Tibial artery (tissue), 4 donors: ENCODE data around the gene FXYD5.
A peak's percentile ranks its signal among the peaks of the same experiment; 100 is the strongest.

Experiments used
- DNase-seq, 2 donors: peaks; one replicate each; pipeline ENCODE4 v3.0.0-alpha.2; 2019
- H3K27ac ChIP-seq, 2 donors: fragments of 200-600 bp; sonication (generic) in 1 of 2; 1 replicate in 1 of 2; 2 replicates in 1 of 2; pipeline ENCODE4 v1.5.1; 2018 to 2019; ENCODE audit warnings: mild to moderate bottlenecking in 1 of 2
- H3K27me3 ChIP-seq, 2 donors: fragments of 200-600 bp; sonication (generic) in 1 of 2; one replicate each; pipeline versions ENCODE4 v1.5.1 to v1.6.0; 2016 to 2019
- H3K36me3 ChIP-seq, 3 donors: fragments of 200-600 bp; sonication (generic) in 2 of 3; one replicate each; pipeline ENCODE4 v1.5.1; 2016 to 2019; ENCODE audit warnings: mild to moderate bottlenecking in 2 of 3
- H3K4me1 ChIP-seq, 4 donors: fragments of 200-600 bp; sonication (generic) in 2 of 4; 1 replicate in 3 of 4; 2 replicates in 1 of 4; pipeline ENCODE4 v1.5.1; 2016 to 2019
- H3K4me3 ChIP-seq, 2 donors: fragments of 200-600 bp; sonication (generic) in 1 of 2; 1 replicate in 1 of 2; 2 replicates in 1 of 2; pipeline ENCODE4 v1.5.1; 2018 to 2019; ENCODE audit warnings: mild to moderate bottlenecking in 2 of 2
- H3K9me3 ChIP-seq, 3 donors: fragments of 200-600 bp; sonication (generic) in 1 of 3; one replicate each; pipeline ENCODE4 v1.5.1; 2016 to 2019
- CTCF ChIP-seq, 2 experiments: fragments of 200-600 bp in 1 of 2; fragments of 450-650 bp in 1 of 2; IDR thresholded peaks; one replicate each; pipeline ENCODE4 v1.5.1; 2017 to 2019; ENCODE audit warnings: antibody characterized with exemption in 2 of 2, mild to moderate bottlenecking in 1 of 2, moderate library complexity in 1 of 2
- intact Hi-C: fragments of 100-400 bp; cut with DNase I; formaldehyde crosslinking; loops from one replicate; pipeline ENCODE4 v1.15.0; 2023; ENCODE audit warnings: low total_unique reads

The FXYD5 gene

GRCh38 chr19:35136231-35136630, 18.3 kb upstream of the FXYD5 start:
- peak overlapping the region in 1 of 2 donors; percentile 91 for H3K27ac ChIP-seq
- no peaks in the 10 kb centered on the region for H3K9me3 ChIP-seq
- no peak for DNase-seq
- H3K36me3 ChIP-seq = no peaks in the 10 kb centered on the region
- H3K4me1 ChIP-seq = peaks cover 0 to 58% (median 40%) of the 10 kb centered on the region in 4 donors
- no peaks in the 10 kb centered on the region for H3K27me3 ChIP-seq
- intact Hi-C loops = loop anchor here (5.0 kb wide), 1 partner anchor 131 kb away; the partner anchor contains the start of gene USF2
- no peak overlapping the region for H3K4me3 ChIP-seq
- no peak for TF ChIP-seq CTCF (IDR thresholded peaks at IDR 0.05)

GRCh38 chr19:35136977-35137702, 17.4 kb upstream of the FXYD5 start:
- Histone ChIP-seq H3K36me3 (no peaks in the 10 kb centered on the region), H3K4me3 (no peak overlapping the region), H3K4me1 (peaks cover 0 to 64% (median 45%) of the 10 kb centered on the region in 4 donors), H3K9me3 (no peaks in the 10 kb centered on the region), H3K27ac (peak overlapping the region; percentile 91 to 96), H3K27me3 (no peaks in the 10 kb centered on the region)
- no peak for TF ChIP-seq CTCF (IDR thresholded peaks at IDR 0.05)
- intact Hi-C loops = loop anchor here (5.0 kb wide), 1 partner anchor 130 kb away; the partner anchor contains the start of gene USF2
- no peak for DNase-seq

- H3K36me3 ChIP-seq = no peaks in the 10 kb centered on the region
- H3K27me3 ChIP-seq = no peaks in the 10 kb centered on the region
- H3K4me1 ChIP-seq = peaks cover 0 to 74% (median 54%) of the 10 kb centered on the region in 4 donors
- intact Hi-C loops = loop anchor here (5.0 kb wide), 1 partner anchor 129 kb away; the partner anchor contains the start of gene USF2
- peak within 1 kb of the TSS; percentile 64 to 66 for H3K4me3 ChIP-seq
- no peaks in the 10 kb centered on the region for H3K9me3 ChIP-seq
- peak in 1 of 2 donors; percentile 70 for DNase-seq
- no peak for TF ChIP-seq CTCF (IDR thresholded peaks at IDR 0.05)
- H3K27ac ChIP-seq = peak within 1 kb of the TSS; percentile 91 to 96
Observed at GRCh38 chr19:35138305-35138892, 16.1 kb upstream of the FXYD5 start, which contains the start of gene FXYD1. Gene FXYD1 (plus strand): TSS chr19:35138824. CDS start chr19:35140080, 1,256 bp downstream.

- Histone ChIP-seq H3K4me3 (peak overlapping the region; percentile 64 to 66), H3K27me3 (no peaks in the 10 kb centered on the region), H3K36me3 (no peaks in the 10 kb centered on the region), H3K27ac (peak overlapping the region; percentile 91 to 96), H3K9me3 (no peaks in the 10 kb centered on the region), H3K4me1 (peaks cover 0 to 62% (median 41%) of the 10 kb centered on the region in 4 donors)
- no peak for TF ChIP-seq CTCF (IDR thresholded peaks at IDR 0.05)
- intact Hi-C loops = loop anchor here (2.0 to 5.0 kb wide), 2 partner anchors 18 to 73 kb away; no protein-coding TSS in a partner anchor
- DNase-seq = no peak
Observed at GRCh38 chr19:35140207-35140961, 14.2 kb upstream of the FXYD5 start.
